Liver (tissue), 9 donors: ENCODE measurements around the gene RIN1. TPM values are rescaled to one million over a fixed set of nuclear protein-coding genes. Genes with fewer than 3 reads are reported as not detected.

Experiments
- DNase-seq: peaks from one replicate; pipeline ENCODE4 v3.0.0-alpha.2; 2017; ENCODE audit warnings: low spot score
- H3K27ac ChIP-seq, 2 donors: one replicate each; pipeline ENCODE4 v1.7.0; 2013; ENCODE audit warnings: inconsistent platforms in 2 of 2, low read length in 2 of 2, control low read depth in 1 of 2, low read depth in 1 of 2, mild to moderate bottlenecking in 1 of 2
- H3K27me3 ChIP-seq, 4 donors: one replicate each; pipeline versions ENCODE4 v1.6.1 to v1.7.0; 2013; ENCODE audit warnings: low read length in 3 of 4, inconsistent platforms in 1 of 4, mild to moderate bottlenecking in 1 of 4, moderate library complexity in 1 of 4; ENCODE audit not compliant: control insufficient read depth in 4 of 4, insufficient read depth in 4 of 4
- H3K36me3 ChIP-seq, 4 donors: one replicate each; pipeline versions ENCODE4 v1.6.1 to v1.7.0; 2013; ENCODE audit warnings: low read length in 3 of 4, mild to moderate bottlenecking in 3 of 4, low read depth in 1 of 4, moderate library complexity in 1 of 4; ENCODE audit not compliant: control insufficient read depth in 4 of 4, insufficient read depth in 3 of 4
- H3K4me1 ChIP-seq, 4 donors: one replicate each; pipeline versions ENCODE4 v1.6.1 to v1.7.0; 2013; ENCODE audit warnings: low read length in 3 of 4, mild to moderate bottlenecking in 3 of 4, moderate library complexity in 1 of 4; ENCODE audit not compliant: control insufficient read depth in 4 of 4, insufficient read depth in 4 of 4
- H3K4me3 ChIP-seq, 3 donors: one replicate each; pipeline versions ENCODE4 v1.6.1 to v1.7.0; 2013; ENCODE audit warnings: low read length in 3 of 3, control low read depth in 1 of 3, low read depth in 1 of 3, mild to moderate bottlenecking in 1 of 3
- H3K9ac ChIP-seq, 2 donors: one replicate each; pipeline ENCODE4 v1.7.0; 2013; ENCODE audit warnings: low read length in 2 of 2, mild to moderate bottlenecking in 2 of 2, moderate library complexity in 2 of 2, control low read depth in 1 of 2, low read depth in 1 of 2
- H3K9me3 ChIP-seq, 4 donors: one replicate each; pipeline versions ENCODE4 v1.6.1 to v1.7.0; 2013; ENCODE audit warnings: low read length in 3 of 4; ENCODE audit not compliant: control insufficient read depth in 4 of 4
- ATF3 ChIP-seq: IDR thresholded peaks from 2 replicates; pipeline ENCODE4 v1.6.1; 2016; ENCODE audit warnings: antibody characterized with exemption
- CTCF ChIP-seq: fragments of 150-350 bp; IDR thresholded peaks from 2 replicates; pipeline ENCODE4 v1.5.1; 2017; ENCODE audit warnings: improper control_type of control experiment, low read depth, low read length; ENCODE audit not compliant: missing input control
- EGR1 ChIP-seq, 2 donors: IDR thresholded peaks; 2 replicates each; pipeline ENCODE4 v1.6.1; 2016 to 2018; ENCODE audit warnings: antibody characterized with exemption in 2 of 2, low read depth in 2 of 2
- FOXA1 ChIP-seq: IDR thresholded peaks from 2 replicates; pipeline ENCODE4 v1.6.1; 2016; ENCODE audit warnings: antibody characterized with exemption
- FOXA2 ChIP-seq: IDR thresholded peaks from 2 replicates; pipeline ENCODE4 v1.6.1; 2016; ENCODE audit warnings: antibody characterized with exemption
- GABPA ChIP-seq, 2 donors: IDR thresholded peaks in 1 of 2; conservative IDR thresholded peaks in 1 of 2; 2 replicates each; pipeline ENCODE4 v1.6.1; 2016; ENCODE audit warnings: antibody characterized with exemption in 2 of 2, mild to moderate bottlenecking in 1 of 2, moderate library complexity in 1 of 2
- HNF4A ChIP-seq, 2 donors: conservative IDR thresholded peaks; 2 replicates each; pipeline ENCODE4 v1.6.1; 2016; ENCODE audit warnings: antibody characterized with exemption in 2 of 2, mild to moderate bottlenecking in 2 of 2
- HNF4G ChIP-seq: IDR thresholded peaks from 2 replicates; pipeline ENCODE4 v1.6.1; 2016; ENCODE audit warnings: antibody characterized with exemption
- JUND ChIP-seq, 2 donors: IDR thresholded peaks; 2 replicates each; pipeline ENCODE4 v1.6.1; 2016; ENCODE audit warnings: antibody characterized with exemption in 2 of 2
- NR2F2 ChIP-seq: IDR thresholded peaks from 2 replicates; pipeline ENCODE4 v1.6.1; 2016; ENCODE audit warnings: antibody characterized with exemption
- RAD21 ChIP-seq, 2 donors: IDR thresholded peaks; 2 replicates each; pipeline ENCODE4 v1.6.1; 2016; ENCODE audit warnings: antibody characterized with exemption in 2 of 2, mild to moderate bottlenecking in 2 of 2
- RXRA ChIP-seq, 2 donors: IDR thresholded peaks; 2 replicates each; pipeline ENCODE4 v1.6.1; 2017 to 2018; ENCODE audit warnings: antibody characterized with exemption in 2 of 2, mild to moderate bottlenecking in 1 of 2
- SP1 ChIP-seq: IDR thresholded peaks from 2 replicates; pipeline ENCODE4 v1.6.1; 2018; ENCODE audit warnings: antibody characterized with exemption, mild to moderate bottlenecking
- TAF1 ChIP-seq: conservative IDR thresholded peaks from 2 replicates; pipeline ENCODE4 v1.6.1; 2016; ENCODE audit warnings: antibody characterized with exemption, mild to moderate bottlenecking
- YY1 ChIP-seq: IDR thresholded peaks from 2 replicates; pipeline ENCODE4 v1.6.1; 2016; ENCODE audit warnings: antibody characterized with exemption, mild to moderate bottlenecking
- ZBTB33 ChIP-seq: IDR thresholded peaks from 2 replicates; pipeline ENCODE4 v1.6.1; 2016; ENCODE audit warnings: antibody characterized with exemption
- WGBS: extraction: QIAGEN DNeasy Blood & Tissue Kit; methylation state at CpG from one replicate; pipeline ENCODE4 v1.1.7; 2013; 5-methylcytosine and 5-hydroxymethylcytosine counted together
- polyA plus RNA-seq, 2 donors: library from polyadenylated mRNA; stranded (reverse) in 1 of 2; unstranded in 1 of 2; fragments of 200-250 nt in 1 of 2; fragments of >200 nt in 1 of 2; fragmentation: Nextera tagmentation in 1 of 2; extraction: Ambion mirVana in 1 of 2; gene quantifications; one replicate each; pipeline versions ENCODE4 v1.2.1 to v1.2.3, GENCODE V29; 2013 to 2015
- total RNA-seq, 2 donors: library from RNA; depleted of rRNA; stranded (reverse); fragments of >200 nt; gene quantifications; one replicate each; pipeline ENCODE4 v1.2.3, GENCODE V29; 2014
- TF ChIP-seq, protein P1 (sequence below): IDR thresholded peaks from 2 replicates; pipeline ENCODE4 v1.6.1; 2016; ENCODE audit warnings: antibody characterized with exemption
- TF ChIP-seq, protein P2 (sequence below): IDR thresholded peaks from 2 replicates; pipeline ENCODE4 v1.6.1; 2016; ENCODE audit warnings: antibody characterized with exemption, mild to moderate bottlenecking
- donor health status: healthy.
- donor health status: healthy.
- donor health status: healthy.
- donor health status: healthy.
- donor health status: healthy.

The RIN1 gene
- total and polyA plus RNA-seq, 4 donors, result 0.11 to 1.1 (median 0.53) TPM

GRCh38 chr11:66369073-66369894 is 33.0 kb upstream of the RIN1 start:
- DNase-seq, result no peak
- H3K27ac ChIP-seq, result no peak overlapping the region
- H3K9me3 ChIP-seq, result no peaks in the 10 kb centered on the region
- 93% methylated on average over 25 of the region's 25 CpGs for WGBS
- H3K36me3 ChIP-seq, result no peaks in the 10 kb centered on the region
- TF ChIP-seq RXRA (IDR thresholded peaks at IDR 0.05) (no peak), GABPA (IDR thresholded peaks at IDR 0.05 in 1 of 2, conservative IDR thresholded peaks at IDR 0.05 in 1 of 2) (no peak)
- no peak overlapping the region for H3K4me3 ChIP-seq
- peaks cover 0 to 2% (median 0%) of the 10 kb centered on the region in 4 donors for H3K27me3 ChIP-seq
- no peak overlapping the region for H3K9ac ChIP-seq
- peaks cover 0 to 17% (median 8%) of the 10 kb centered on the region in 4 donors for H3K4me1 ChIP-seq

GRCh38 chr11:66368484-66368883 is 32.2 kb upstream of the RIN1 start:
- Histone ChIP-seq H3K36me3 (peaks cover 0 to under 1% (median under 1%) of the 10 kb centered on the region in 4 donors), H3K9me3 (no peaks in the 10 kb centered on the region), H3K9ac (no peak overlapping the region), H3K4me3 (no peak overlapping the region), H3K27ac (no peak overlapping the region), H3K27me3 (peaks cover 0 to under 1% (median 0%) of the 10 kb centered on the region in 4 donors), H3K4me1 (peaks cover 0 to 17% (median 8%) of the 10 kb centered on the region in 4 donors)
- no peak for DNase-seq
- WGBS, result 95% methylated on average over 6 of the region's 6 CpGs
- TF ChIP-seq CTCF (no peak), EGR1 (IDR thresholded peaks at IDR 0.05; ENCODE audit: low read depth in 2 of 2) (no peak), GABPA (IDR thresholded peaks at IDR 0.05 in 1 of 2, conservative IDR thresholded peaks at IDR 0.05 in 1 of 2) (no peak), JUND (IDR thresholded peaks at IDR 0.05) (no peak), ATF3 (no peak), SP1 (no peak), TAF1 (no peak), NR2F2 (no peak), ZBTB33 (no peak), FOXA1 (no peak), RAD21 (IDR thresholded peaks at IDR 0.05) (no peak), YY1 (no peak), FOXA2 (no peak), HNF4G (no peak), RXRA (IDR thresholded peaks at IDR 0.05) (no peak), HNF4A (conservative IDR thresholded peaks at IDR 0.05) (no peak)
- TF ChIP-seq, protein P1, sequence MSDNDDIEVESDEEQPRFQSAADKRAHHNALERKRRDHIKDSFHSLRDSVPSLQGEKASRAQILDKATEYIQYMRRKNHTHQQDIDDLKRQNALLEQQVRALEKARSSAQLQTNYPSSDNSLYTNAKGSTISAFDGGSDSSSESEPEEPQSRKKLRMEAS, result no peak
- TF ChIP-seq, protein P2, sequence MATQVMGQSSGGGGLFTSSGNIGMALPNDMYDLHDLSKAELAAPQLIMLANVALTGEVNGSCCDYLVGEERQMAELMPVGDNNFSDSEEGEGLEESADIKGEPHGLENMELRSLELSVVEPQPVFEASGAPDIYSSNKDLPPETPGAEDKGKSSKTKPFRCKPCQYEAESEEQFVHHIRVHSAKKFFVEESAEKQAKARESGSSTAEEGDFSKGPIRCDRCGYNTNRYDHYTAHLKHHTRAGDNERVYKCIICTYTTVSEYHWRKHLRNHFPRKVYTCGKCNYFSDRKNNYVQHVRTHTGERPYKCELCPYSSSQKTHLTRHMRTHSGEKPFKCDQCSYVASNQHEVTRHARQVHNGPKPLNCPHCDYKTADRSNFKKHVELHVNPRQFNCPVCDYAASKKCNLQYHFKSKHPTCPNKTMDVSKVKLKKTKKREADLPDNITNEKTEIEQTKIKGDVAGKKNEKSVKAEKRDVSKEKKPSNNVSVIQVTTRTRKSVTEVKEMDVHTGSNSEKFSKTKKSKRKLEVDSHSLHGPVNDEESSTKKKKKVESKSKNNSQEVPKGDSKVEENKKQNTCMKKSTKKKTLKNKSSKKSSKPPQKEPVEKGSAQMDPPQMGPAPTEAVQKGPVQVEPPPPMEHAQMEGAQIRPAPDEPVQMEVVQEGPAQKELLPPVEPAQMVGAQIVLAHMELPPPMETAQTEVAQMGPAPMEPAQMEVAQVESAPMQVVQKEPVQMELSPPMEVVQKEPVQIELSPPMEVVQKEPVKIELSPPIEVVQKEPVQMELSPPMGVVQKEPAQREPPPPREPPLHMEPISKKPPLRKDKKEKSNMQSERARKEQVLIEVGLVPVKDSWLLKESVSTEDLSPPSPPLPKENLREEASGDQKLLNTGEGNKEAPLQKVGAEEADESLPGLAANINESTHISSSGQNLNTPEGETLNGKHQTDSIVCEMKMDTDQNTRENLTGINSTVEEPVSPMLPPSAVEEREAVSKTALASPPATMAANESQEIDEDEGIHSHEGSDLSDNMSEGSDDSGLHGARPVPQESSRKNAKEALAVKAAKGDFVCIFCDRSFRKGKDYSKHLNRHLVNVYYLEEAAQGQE, result no peak
